Sigmoid colon (tissue), 4 donors: ENCODE measurements around the gene PPM1L.

Source experiments
- CTCF ChIP-seq, 4 experiments: fragments of 450-650 bp in 3 of 4; fragments of 200-600 bp in 1 of 4; IDR thresholded peaks; one replicate each; pipeline ENCODE4 v1.5.1; 2016 to 2019; ENCODE audit warnings: antibody characterized with exemption in 4 of 4, mild to moderate bottlenecking in 3 of 4, moderate library complexity in 2 of 4
- EP300 ChIP-seq, 4 donors: sonication (generic); formaldehyde crosslinking; IDR thresholded peaks; one replicate each; pipeline ENCODE4 v1.6.1; 2017; ENCODE audit warnings: antibody characterized with exemption in 4 of 4
- POLR2A ChIP-seq, 2 donors: fragments of 450-650 bp; IDR thresholded peaks; one replicate each; pipeline ENCODE4 v1.6.1; 2016; ENCODE audit warnings: antibody characterized with exemption in 2 of 2, mild to moderate bottlenecking in 2 of 2, moderate library complexity in 2 of 2
- POLR2AphosphoS5 ChIP-seq, 4 donors: sonication (generic); formaldehyde crosslinking; IDR thresholded peaks; one replicate each; pipeline ENCODE4 v1.6.1; 2017; ENCODE audit warnings: antibody characterized with exemption in 4 of 4

- TF ChIP-seq POLR2A (IDR thresholded peaks at IDR 0.05): no peak
- no peak for TF ChIP-seq POLR2AphosphoS5 (IDR thresholded peaks at IDR 0.05)
- no peak for TF ChIP-seq CTCF (IDR thresholded peaks at IDR 0.05)
- TF ChIP-seq EP300 (IDR thresholded peaks at IDR 0.05): no peak
Observed at GRCh38 chr3:160793722-160794252, 37.8 kb downstream of the PPM1L start.
